ENCODE data around the gene MICALL1.

MICALL1 gene

DNA sequence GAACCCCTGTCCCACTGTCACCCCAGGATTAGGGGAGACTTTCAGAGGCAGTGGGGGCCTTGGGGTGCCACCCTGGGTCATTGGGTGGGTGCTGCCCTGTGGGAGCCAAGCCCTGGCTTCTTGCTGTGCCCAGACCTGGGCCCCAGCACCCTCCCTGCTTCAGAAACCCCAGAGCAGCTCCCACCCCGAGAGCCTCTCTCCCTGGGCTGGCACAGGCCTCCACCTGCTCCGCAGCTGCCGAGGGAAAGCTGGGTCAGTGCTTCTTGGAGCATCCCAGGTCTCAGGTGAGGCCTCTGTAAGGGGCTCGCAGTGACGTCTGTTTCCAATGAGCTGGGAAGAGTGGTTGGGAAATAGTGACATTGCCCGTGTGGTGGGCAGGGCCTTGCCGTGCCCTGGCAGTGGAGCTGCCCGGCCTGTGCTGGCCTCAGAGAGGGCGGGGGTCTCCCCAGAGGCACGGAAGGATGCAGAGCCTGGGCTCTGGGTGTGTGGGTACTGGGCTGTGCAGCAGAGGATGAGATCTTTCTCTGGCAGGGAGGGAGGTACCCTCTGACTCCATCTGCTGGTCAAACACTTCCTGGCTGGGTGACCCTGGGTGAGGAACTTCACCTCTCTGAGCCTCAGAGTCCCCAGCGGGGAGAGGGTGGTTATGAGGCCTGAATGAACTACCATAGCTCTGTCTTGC lies 24.3 kb downstream of the MICALL1 start:
- no peak for DNase-seq (ENCODE audit: low read depth, low spot score)
- no peak for TF ChIP-seq YY1 (IDR thresholded peaks at IDR 0.05; ENCODE audit: insufficient read depth, insufficient read length)
- no peak for TF ChIP-seq SUZ12 (IDR thresholded peaks at IDR 0.05; ENCODE audit: extremely low read depth, insufficient read depth, insufficient read length)
- TF ChIP-seq ZNF274 (IDR thresholded peaks at IDR 0.05; ENCODE audit: low read depth, low read length) = no peak

DNA sequence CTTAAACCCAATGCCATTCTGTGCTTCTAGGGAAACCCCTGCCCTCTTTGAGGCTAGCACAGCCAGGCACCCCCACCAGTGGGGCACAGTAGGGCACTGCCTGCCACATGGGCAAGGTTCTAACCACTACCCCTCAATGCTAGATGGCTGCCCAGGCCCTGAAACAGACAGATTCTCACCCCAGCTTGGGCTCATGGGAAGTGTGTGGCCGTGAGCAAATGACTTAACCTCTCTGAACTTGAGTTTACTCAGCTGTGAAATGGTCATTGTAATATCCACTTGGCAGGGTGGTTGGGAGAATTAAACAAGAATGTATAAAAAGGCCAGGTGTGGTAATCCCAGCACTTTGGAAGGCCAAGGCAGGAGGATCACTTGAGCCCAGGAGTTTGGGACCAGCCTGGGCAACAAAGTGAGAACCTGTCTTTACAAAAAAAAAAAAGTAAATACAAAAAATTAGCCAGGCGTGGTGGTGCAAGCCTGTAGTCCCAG lies 24.9 kb downstream of the MICALL1 start:
- Histone ChIP-seq H3K4me1 (ENCODE audit: insufficient read depth, insufficient read length) (peaks cover 3% of the 10 kb centered on the region), H3K4me3 (ENCODE audit: insufficient read length, low read depth) (no peak overlapping the region), H3K9me3 (ENCODE audit: insufficient read depth, low read length) (no peaks in the 10 kb centered on the region), H3K9ac (ENCODE audit: insufficient read length, low read depth) (no peak overlapping the region), H3K36me3 (ENCODE audit: insufficient read depth, insufficient read length, low read length) (peaks cover 72% of the 10 kb centered on the region), H3K27me3 (ENCODE audit: insufficient read depth, insufficient read length) (no peaks in the 10 kb centered on the region)
- no peak for TF ChIP-seq YY1 (IDR thresholded peaks at IDR 0.05; ENCODE audit: insufficient read depth, insufficient read length)
- TF ChIP-seq SUZ12 (IDR thresholded peaks at IDR 0.05; ENCODE audit: extremely low read depth, insufficient read depth, insufficient read length) = no peak
- no peak for TF ChIP-seq ZNF274 (IDR thresholded peaks at IDR 0.05; ENCODE audit: low read depth, low read length)
- no peak for DNase-seq (ENCODE audit: low read depth, low spot score)

More for the DNA sequence above, 24.3 kb downstream of the MICALL1 start:
- Histone ChIP-seq H3K36me3 (ENCODE audit: insufficient read depth, insufficient read length, low read length) (peaks cover 74% of the 10 kb centered on the region), H3K27me3 (ENCODE audit: insufficient read depth, insufficient read length) (no peaks in the 10 kb centered on the region), H3K4me1 (ENCODE audit: insufficient read depth, insufficient read length) (peaks cover 2% of the 10 kb centered on the region), H3K9ac (ENCODE audit: insufficient read length, low read depth) (peak overlapping the region; percentile 42), H3K9me3 (ENCODE audit: insufficient read depth, low read length) (no peaks in the 10 kb centered on the region), H3K4me3 (ENCODE audit: insufficient read length, low read depth) (no peak overlapping the region)

DNA sequence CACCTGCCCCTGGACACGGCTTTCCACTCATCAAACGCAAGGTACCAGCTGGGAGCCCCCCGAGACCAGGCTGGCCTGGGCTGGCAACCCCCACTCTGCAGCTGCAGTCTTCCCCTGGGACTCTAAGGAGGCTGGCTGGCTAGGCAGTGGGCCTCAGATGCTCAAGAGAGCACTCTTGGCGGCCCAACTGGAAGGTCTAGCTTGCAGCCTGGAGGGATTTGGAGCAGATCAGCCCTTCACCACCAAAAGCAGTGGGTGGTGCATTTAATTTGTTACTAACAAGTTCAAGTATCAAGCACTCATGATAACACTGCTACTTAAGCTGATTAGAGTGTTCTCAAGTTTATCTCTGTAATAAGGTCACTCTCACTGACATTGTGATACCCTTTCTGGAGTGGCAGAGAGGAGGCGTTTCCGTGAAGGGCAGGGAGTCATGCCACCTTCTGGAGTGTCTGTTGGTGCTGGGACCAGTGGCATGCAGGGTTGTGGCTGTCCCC lies 25.8 kb downstream of the MICALL1 start:
- peaks cover 69% of the 10 kb centered on the region for H3K36me3 ChIP-seq (ENCODE audit: insufficient read depth, insufficient read length, low read length)
- H3K9me3 ChIP-seq (ENCODE audit: insufficient read depth, low read length) = no peaks in the 10 kb centered on the region
- TF ChIP-seq YY1 (IDR thresholded peaks at IDR 0.05; ENCODE audit: insufficient read depth, insufficient read length) (no peak), SUZ12 (IDR thresholded peaks at IDR 0.05; ENCODE audit: extremely low read depth, insufficient read depth, insufficient read length) (no peak), ZNF274 (IDR thresholded peaks at IDR 0.05; ENCODE audit: low read depth, low read length) (no peak)
- peaks cover 5% of the 10 kb centered on the region for H3K4me1 ChIP-seq (ENCODE audit: insufficient read depth, insufficient read length)
- H3K4me3 ChIP-seq (ENCODE audit: insufficient read length, low read depth) = no peak overlapping the region
- no peak overlapping the region for H3K9ac ChIP-seq (ENCODE audit: insufficient read length, low read depth)
- H3K27me3 ChIP-seq (ENCODE audit: insufficient read depth, insufficient read length) = no peaks in the 10 kb centered on the region
- DNase-seq (ENCODE audit: low read depth, low spot score) = no peak

DNA sequence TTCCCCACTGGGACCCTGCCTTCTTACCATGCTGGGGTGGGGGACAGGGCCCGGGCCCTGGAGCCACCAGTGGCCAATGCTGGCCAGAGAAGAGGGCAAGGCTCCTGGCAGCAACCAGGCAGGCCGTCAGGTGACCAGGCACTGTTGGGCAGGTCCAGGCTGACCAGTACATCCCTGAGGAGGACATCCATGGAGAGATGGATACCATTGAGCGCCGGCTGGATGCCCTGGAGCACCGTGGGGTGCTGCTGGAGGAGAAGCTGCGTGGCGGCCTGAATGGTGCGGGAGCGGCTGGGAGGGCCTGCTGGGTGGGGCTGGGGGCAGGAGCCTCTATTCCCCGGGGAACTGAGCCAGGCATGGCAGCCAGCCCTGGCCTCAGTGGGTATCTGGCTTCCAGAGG lies 26.3 kb downstream of the MICALL1 start:
- no peak for TF ChIP-seq YY1 (IDR thresholded peaks at IDR 0.05; ENCODE audit: insufficient read depth, insufficient read length)
- no peak for TF ChIP-seq SUZ12 (IDR thresholded peaks at IDR 0.05; ENCODE audit: extremely low read depth, insufficient read depth, insufficient read length)
- TF ChIP-seq ZNF274 (IDR thresholded peaks at IDR 0.05; ENCODE audit: low read depth, low read length) = no peak
- peaks cover 5% of the 10 kb centered on the region for H3K4me1 ChIP-seq (ENCODE audit: insufficient read depth, insufficient read length)
- DNase-seq (ENCODE audit: low read depth, low spot score) = no peak
- H3K9me3 ChIP-seq (ENCODE audit: insufficient read depth, low read length) = no peaks in the 10 kb centered on the region
- no peak overlapping the region for H3K9ac ChIP-seq (ENCODE audit: insufficient read length, low read depth)
- peaks cover 68% of the 10 kb centered on the region for H3K36me3 ChIP-seq (ENCODE audit: insufficient read depth, insufficient read length, low read length)
- H3K4me3 ChIP-seq (ENCODE audit: insufficient read length, low read depth) = no peak overlapping the region
- H3K27me3 ChIP-seq (ENCODE audit: insufficient read depth, insufficient read length) = no peaks in the 10 kb centered on the region

DNA sequence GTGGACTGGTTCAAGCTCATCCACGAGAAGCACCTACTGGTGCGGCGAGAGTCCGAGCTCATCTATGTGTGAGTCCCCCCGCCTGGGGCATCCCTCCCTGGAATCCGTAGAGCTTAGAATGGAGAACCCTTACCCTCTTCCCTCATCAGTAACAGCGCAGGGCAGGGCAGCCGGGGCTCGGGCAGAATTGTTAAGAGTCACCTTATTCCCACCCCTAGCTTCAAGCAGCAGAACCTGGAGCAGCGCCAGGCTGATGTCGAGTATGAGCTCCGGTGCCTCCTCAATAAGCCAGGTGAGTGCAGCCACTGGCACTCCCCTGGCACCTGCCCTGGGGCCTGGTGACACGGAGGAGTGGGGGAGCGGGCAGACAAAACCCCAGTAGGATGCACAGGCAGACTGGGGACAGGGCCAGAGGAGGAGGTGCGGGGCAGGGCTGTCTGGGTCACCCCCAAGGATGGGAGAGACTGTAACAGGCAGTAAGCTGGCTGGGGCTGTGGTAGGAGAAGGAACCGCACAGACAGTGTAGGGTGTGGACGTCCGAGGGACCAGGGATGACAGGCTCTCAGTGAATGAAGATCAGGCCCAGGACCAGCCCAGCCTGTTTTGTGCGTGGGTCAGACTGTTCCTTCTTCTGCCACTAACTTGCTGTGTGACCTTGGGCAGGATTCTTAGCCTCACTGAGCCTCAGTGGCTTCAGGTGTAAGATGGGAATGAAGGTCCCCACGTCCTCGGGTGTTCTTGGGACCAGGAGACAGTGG lies 26.9 kb downstream of the MICALL1 start:
- no peaks in the 10 kb centered on the region for H3K27me3 ChIP-seq (ENCODE audit: insufficient read depth, insufficient read length)
- H3K36me3 ChIP-seq (ENCODE audit: insufficient read depth, insufficient read length, low read length) = peaks cover 70% of the 10 kb centered on the region
- H3K9me3 ChIP-seq (ENCODE audit: insufficient read depth, low read length) = no peaks in the 10 kb centered on the region
- H3K4me1 ChIP-seq (ENCODE audit: insufficient read depth, insufficient read length) = peaks cover 5% of the 10 kb centered on the region
- H3K9ac ChIP-seq (ENCODE audit: insufficient read length, low read depth) = no peak overlapping the region
- TF ChIP-seq YY1 (IDR thresholded peaks at IDR 0.05; ENCODE audit: insufficient read depth, insufficient read length) (no peak), SUZ12 (IDR thresholded peaks at IDR 0.05; ENCODE audit: extremely low read depth, insufficient read depth, insufficient read length) (no peak), ZNF274 (IDR thresholded peaks at IDR 0.05; ENCODE audit: low read depth, low read length) (no peak)
- DNase-seq (ENCODE audit: low read depth, low spot score) = no peak
- H3K4me3 ChIP-seq (ENCODE audit: insufficient read length, low read depth) = no peak overlapping the region

DNA sequence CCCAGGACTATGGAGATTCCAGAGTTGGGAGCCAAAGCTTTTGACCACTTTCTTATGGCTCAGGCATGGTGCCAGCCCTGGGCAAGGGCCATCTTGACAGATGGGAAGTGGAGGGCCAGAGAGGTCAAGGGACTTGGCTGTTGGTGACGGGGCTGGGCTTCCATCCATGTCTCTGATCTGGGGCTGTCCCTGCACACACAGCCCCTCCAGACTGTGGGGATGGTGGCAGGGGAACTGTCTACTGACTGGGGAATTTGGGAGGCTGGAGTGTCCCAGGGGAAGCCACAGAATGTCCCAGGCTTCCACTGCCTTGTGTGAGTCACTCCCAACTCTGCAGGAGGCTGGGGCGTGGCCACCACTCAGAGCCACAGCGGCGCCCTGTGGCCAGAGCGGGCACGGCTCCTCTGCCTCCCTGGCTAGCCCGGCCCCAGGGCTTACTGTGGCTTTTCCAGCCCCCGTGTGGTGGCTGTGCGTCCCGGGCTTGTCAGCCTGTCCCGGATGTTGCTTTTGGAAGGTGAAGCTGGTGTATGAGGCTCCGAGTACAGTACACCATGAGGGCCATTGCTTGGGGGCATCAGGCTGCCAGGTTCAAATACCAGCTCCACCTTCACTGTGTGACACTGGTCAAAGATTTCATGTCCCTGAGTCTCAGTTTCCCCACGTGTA lies 27.7 kb downstream of the MICALL1 start:
- peak overlapping the region; percentile 42 for H3K9ac ChIP-seq (ENCODE audit: insufficient read length, low read depth)
- H3K27me3 ChIP-seq (ENCODE audit: insufficient read depth, insufficient read length) = no peaks in the 10 kb centered on the region
- peak; percentile 83 for DNase-seq (ENCODE audit: low read depth, low spot score)
- peaks cover 5% of the 10 kb centered on the region for H3K4me1 ChIP-seq (ENCODE audit: insufficient read depth, insufficient read length)
- peaks cover 70% of the 10 kb centered on the region for H3K36me3 ChIP-seq (ENCODE audit: insufficient read depth, insufficient read length, low read length)
- H3K4me3 ChIP-seq (ENCODE audit: insufficient read length, low read depth) = no peak overlapping the region
- no peak for TF ChIP-seq YY1 (IDR thresholded peaks at IDR 0.05; ENCODE audit: insufficient read depth, insufficient read length)
- no peak for TF ChIP-seq ZNF274 (IDR thresholded peaks at IDR 0.05; ENCODE audit: low read depth, low read length)
- TF ChIP-seq SUZ12 (IDR thresholded peaks at IDR 0.05; ENCODE audit: extremely low read depth, insufficient read depth, insufficient read length) = no peak
- no peaks in the 10 kb centered on the region for H3K9me3 ChIP-seq (ENCODE audit: insufficient read depth, low read length)

Data from NT2/D1 (cell line).